Measurements from ENCODE around the gene KRTAP26-1.
A peak's percentile ranks its signal among the peaks of the same experiment; 100 is the strongest.

The KRTAP26-1 gene

GRCh38 chr21:30320215-30320614 lies at the start of gene KRTAP26-1:
TSS of gene KRTAP26-1 (minus strand) at chr21:30320315. CDS start at chr21:30320035, 280 bp downstream.
- DNase-seq (ENCODE audit: low spot score): no peak

- DNase-seq (ENCODE audit: low spot score): no peak
These were observed 35.8 kb upstream of the KRTAP26-1 start for GRCh38 chr21:30355906-30356305.

GRCh38 chr21:30354308-30355005 lies 34.3 kb upstream of the KRTAP26-1 start:
- DNase-seq (ENCODE audit: low spot score): peak; percentile 40

GRCh38 chr21:30351534-30351933 lies 31.4 kb upstream of the KRTAP26-1 start:
- no peak for DNase-seq (ENCODE audit: low spot score)

- DNase-seq (ENCODE audit: low spot score): no peak
These were observed 29.5 kb upstream of the KRTAP26-1 start for GRCh38 chr21:30349572-30349971.

- DNase-seq (ENCODE audit: low spot score): no peak
These were observed 28.4 kb upstream of the KRTAP26-1 start, which contains the start of gene KRTAP23-1 for GRCh38 chr21:30348506-30348905. TSS of gene KRTAP23-1 (minus strand) at chr21:30348606. CDS start at chr21:30348606, 0 bp downstream.

- no peak for DNase-seq (ENCODE audit: low spot score)
These were observed 24.9 kb upstream of the KRTAP26-1 start for GRCh38 chr21:30345014-30345413.

GRCh38 chr21:30340714-30341573 lies 20.8 kb upstream of the KRTAP26-1 start:
- peak; percentile 44 for DNase-seq (ENCODE audit: low spot score)

GRCh38 chr21:30338717-30339116 lies 18.6 kb upstream of the KRTAP26-1 start:
- DNase-seq (ENCODE audit: low spot score): no peak

- DNase-seq (ENCODE audit: low spot score): no peak
These were observed 17.7 kb upstream of the KRTAP26-1 start for GRCh38 chr21:30337772-30338171.

- no peak for DNase-seq (ENCODE audit: low spot score)
These were observed 17.2 kb upstream of the KRTAP26-1 start, which contains the start of gene KRTAP27-1 for GRCh38 chr21:30337276-30337744. TSS of gene KRTAP27-1 (minus strand) at chr21:30337694. CDS start at chr21:30337668, 26 bp downstream.

GRCh38 chr21:30336596-30336995 lies 16.5 kb upstream of the KRTAP26-1 start:
- DNase-seq (ENCODE audit: low spot score): no peak

GRCh38 chr21:30333736-30334135 lies 13.6 kb upstream of the KRTAP26-1 start:
- DNase-seq (ENCODE audit: low spot score): no peak

- no peak for DNase-seq (ENCODE audit: low spot score)
These were observed 12.6 kb upstream of the KRTAP26-1 start for GRCh38 chr21:30332681-30333080.

- DNase-seq (ENCODE audit: low spot score): no peak
These were observed 9.2 kb upstream of the KRTAP26-1 start for GRCh38 chr21:30329203-30329875.

- no peak for DNase-seq (ENCODE audit: low spot score)
These were observed 6.3 kb upstream of the KRTAP26-1 start for GRCh38 chr21:30326390-30326789.

- no peak for DNase-seq (ENCODE audit: low spot score)
These were observed 4.4 kb downstream of the KRTAP26-1 start for GRCh38 chr21:30315701-30316100.

GRCh38 chr21:30306884-30307283 lies 13.2 kb downstream of the KRTAP26-1 start:
- no peak for DNase-seq (ENCODE audit: low spot score)

- DNase-seq (ENCODE audit: low spot score): no peak
These were observed 15.0 kb downstream of the KRTAP26-1 start for GRCh38 chr21:30305136-30305535.

- DNase-seq (ENCODE audit: low spot score): no peak
These were observed 30.9 kb downstream of the KRTAP26-1 start, which contains the start of gene KRTAP25-1 for GRCh38 chr21:30289215-30289614. TSS of gene KRTAP25-1 (minus strand) at chr21:30289514. CDS start at chr21:30289490, 24 bp downstream.

- no peak for DNase-seq (ENCODE audit: low spot score)
These were observed 37.3 kb downstream of the KRTAP26-1 start, which contains the start of gene KRTAP24-1 for GRCh38 chr21:30282850-30283249. TSS of gene KRTAP24-1 (minus strand) at chr21:30282950. CDS start at chr21:30282932, 18 bp downstream.

GRCh38 chr21:30271611-30272010 lies 48.5 kb downstream of the KRTAP26-1 start:
- DNase-seq (ENCODE audit: low spot score): no peak
